HFFc6 (cell line): Measurements from ENCODE around the gene ACOT7. TPM values are rescaled to one million over a fixed set of nuclear protein-coding genes. Genes with fewer than 3 reads are reported as not detected.

Source experiments
- DNase-seq: peaks from one replicate; pipeline ENCODE4 v3.0.0-alpha.2; 2018
- H3K27ac Mint-ChIP-seq: 2 replicates; pipeline ENCODE4 v1.8.0; 2020; ENCODE audit warnings: mild to moderate bottlenecking, mixed read lengths
- H3K27me3 Mint-ChIP-seq: 2 replicates; pipeline ENCODE4 v1.8.0; 2021; ENCODE audit warnings: mild to moderate bottlenecking, moderate library complexity, mixed read lengths; ENCODE audit not compliant: insufficient read depth
- H3K36me3 Mint-ChIP-seq: 2 replicates; pipeline ENCODE4 v1.8.0; 2021; ENCODE audit warnings: low read depth, mixed read lengths
- H3K4me1 Mint-ChIP-seq: 2 replicates; pipeline ENCODE4 v1.8.0; 2020; ENCODE audit warnings: low read depth, mixed read lengths
- H3K4me3 Mint-ChIP-seq: 2 replicates; pipeline ENCODE4 v1.8.0; 2020; ENCODE audit warnings: mild to moderate bottlenecking, moderate library complexity, mixed read lengths
- H3K9me3 Mint-ChIP-seq: 2 replicates; pipeline ENCODE4 v1.8.0; 2020; ENCODE audit warnings: mild to moderate bottlenecking, mixed read lengths
- CTCF ChIP-seq: fragments of 200-600 bp; sonication (generic); IDR thresholded peaks from 2 replicates; pipeline ENCODE4 v1.5.0; 2021; ENCODE audit warnings: antibody characterized with exemption, mild to moderate bottlenecking
- total RNA-seq, 6 experiments: library from RNA; stranded (reverse); fragmentation: NEBNext Ultra II Directional; extraction: Animal tissue kit (Norgen Biotek cat#: 25700); gene quantifications; 2 replicates in 1 of 6; 3 replicates in 5 of 6; pipeline ENCODE4 v1.2.3, GENCODE V29; 2021

ACOT7 gene
- total RNA-seq, 6 experiments from 2014 or later, result 103 to 125 (median 111) TPM

DNA sequence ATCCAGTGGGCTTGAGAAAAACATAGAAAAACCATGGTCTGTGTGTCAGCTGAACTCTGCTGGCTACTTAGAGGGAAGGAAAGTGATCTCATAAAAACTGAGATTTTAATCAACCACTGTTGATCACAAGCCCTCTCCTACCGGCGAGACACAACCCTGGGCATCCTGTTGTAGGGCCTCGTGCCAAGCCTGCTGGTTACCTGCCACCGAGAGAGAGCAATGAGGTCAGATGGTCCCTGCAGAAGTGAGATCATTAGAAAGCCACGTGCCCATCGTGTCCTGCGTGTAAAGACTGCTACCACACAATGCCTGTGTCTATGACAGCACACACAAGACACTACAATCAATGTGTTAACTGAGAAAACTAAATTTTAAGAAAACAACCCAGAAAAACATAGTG, 91.0 kb downstream of the ACOT7 start:
- no peak for TF ChIP-seq CTCF
- Mint-ChIP-seq H3K4me3 (no peak overlapping the region), H3K4me1 (peaks cover 36% of the 10 kb centered on the region), H3K36me3 (peaks cover 17% of the 10 kb centered on the region), H3K27me3 (no peaks in the 10 kb centered on the region; the same call in 1 of the 2 replicates), H3K27ac (no peak overlapping the region), H3K9me3 (no peaks in the 10 kb centered on the region)
- DNase-seq, result no peak

DNA sequence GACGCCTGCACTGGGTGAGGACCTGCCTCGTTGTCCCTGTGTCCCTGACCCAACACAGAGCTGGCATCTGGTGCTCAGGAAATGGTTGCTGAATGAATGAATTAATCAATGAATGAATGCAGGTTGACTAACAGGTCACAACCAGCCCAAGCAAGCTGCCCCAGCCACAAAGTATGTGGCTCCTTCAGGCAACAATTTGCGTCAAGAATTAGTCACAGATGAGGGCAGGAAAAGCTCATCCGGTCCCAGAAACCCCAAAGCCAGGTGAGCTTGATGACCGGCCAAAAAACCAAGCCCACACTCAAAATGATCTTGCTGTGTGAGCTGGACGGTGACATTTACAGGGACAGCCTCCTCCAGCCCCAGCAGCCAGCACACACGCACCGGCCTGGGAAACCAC, 92.0 kb downstream of the ACOT7 start:
- no peak for TF ChIP-seq CTCF
- H3K36me3 Mint-ChIP-seq, result peaks cover 7% of the 10 kb centered on the region
- H3K4me3 Mint-ChIP-seq, result no peak overlapping the region
- no peaks in the 10 kb centered on the region; the same call in 1 of the 2 replicates for H3K27me3 Mint-ChIP-seq
- H3K27ac Mint-ChIP-seq, result peak overlapping the region; percentile 81
- DNase-seq, result peak; percentile 4
- H3K4me1 Mint-ChIP-seq, result peaks cover 36% of the 10 kb centered on the region
- H3K9me3 Mint-ChIP-seq, result no peaks in the 10 kb centered on the region

GRCh38 chr1:6300342-6301048, 93.1 kb downstream of the ACOT7 start:
- no peak for DNase-seq
- H3K4me1 Mint-ChIP-seq, result peaks cover 36% of the 10 kb centered on the region
- no peaks in the 10 kb centered on the region for H3K9me3 Mint-ChIP-seq
- H3K27ac Mint-ChIP-seq, result peak overlapping the region; percentile 81; the same call in 1 of the 2 replicates
- H3K27me3 Mint-ChIP-seq, result no peaks in the 10 kb centered on the region; the same call in 1 of the 2 replicates
- H3K4me3 Mint-ChIP-seq, result no peak overlapping the region
- peaks cover 4% of the 10 kb centered on the region; the same call in 1 of the 2 replicates for H3K36me3 Mint-ChIP-seq
- no peak for TF ChIP-seq CTCF

DNA sequence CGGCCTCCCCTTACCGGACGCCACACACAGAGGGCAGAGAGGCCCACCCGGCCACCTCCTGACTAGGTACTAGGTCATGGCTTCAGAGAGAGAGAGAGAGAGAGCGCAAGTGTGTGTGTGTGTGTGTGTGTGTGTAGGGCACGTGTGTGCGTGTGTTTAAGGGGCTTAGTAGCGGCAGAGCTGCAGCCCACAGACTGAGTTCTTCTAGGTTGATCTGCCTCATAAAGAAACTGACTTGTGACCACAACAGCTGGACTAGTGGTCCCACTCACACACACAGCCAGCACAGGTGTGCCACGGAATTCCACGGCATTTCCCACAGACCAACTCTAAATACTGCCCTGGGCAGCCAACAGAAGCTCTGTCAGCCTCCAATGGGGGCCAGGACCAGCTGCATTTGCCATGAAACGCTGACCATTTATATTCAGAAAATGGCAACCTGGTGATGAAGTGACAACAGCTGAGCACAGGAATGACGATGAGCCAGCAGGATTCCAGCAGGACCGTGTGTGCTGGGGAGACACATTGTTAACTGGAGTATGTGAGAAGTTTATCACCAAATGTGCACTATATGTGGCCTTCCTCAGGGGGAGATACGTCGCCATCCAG, 93.9 kb downstream of the ACOT7 start:
- Mint-ChIP-seq H3K4me3 (no peak overlapping the region), H3K4me1 (peaks cover 36% of the 10 kb centered on the region), H3K27me3 (no peaks in the 10 kb centered on the region; the same call in 1 of the 2 replicates), H3K27ac (no peak overlapping the region), H3K36me3 (peaks cover 4% of the 10 kb centered on the region), H3K9me3 (no peaks in the 10 kb centered on the region)
- TF ChIP-seq CTCF, result no peak
- no peak for DNase-seq

DNA sequence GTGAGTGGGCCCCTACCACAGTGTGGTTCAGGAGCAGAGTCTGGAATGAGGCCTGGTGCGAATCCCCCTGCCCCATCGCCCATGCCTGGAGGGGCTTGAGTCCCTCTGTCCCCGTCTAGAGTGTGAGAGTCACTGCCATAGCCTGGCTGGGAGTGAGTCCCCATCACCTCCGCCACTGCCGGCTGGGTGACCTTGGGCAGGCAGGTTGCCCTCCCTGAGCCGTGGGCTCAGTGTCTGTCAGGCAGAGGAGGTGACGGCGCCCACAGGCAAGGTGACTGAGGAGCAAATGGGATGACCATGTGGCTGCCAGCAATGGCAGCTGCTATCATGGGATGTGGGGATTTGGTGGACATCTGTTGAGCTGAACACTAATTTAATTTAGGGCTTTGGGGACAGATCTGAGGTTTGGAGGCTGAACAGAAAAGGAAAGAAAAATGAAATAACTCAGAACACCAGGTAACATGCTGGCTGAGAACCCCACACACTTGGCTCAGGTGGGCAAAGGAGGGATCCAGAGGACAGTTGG, 94.6 kb downstream of the ACOT7 start:
- Mint-ChIP-seq H3K4me1 (peaks cover 36% of the 10 kb centered on the region), H3K36me3 (peaks cover 4% of the 10 kb centered on the region), H3K27ac (no peak overlapping the region)

More for the DNA sequence above, 94.6 kb downstream of the ACOT7 start:
- no peaks in the 10 kb centered on the region for H3K9me3 Mint-ChIP-seq
- TF ChIP-seq CTCF, result no peak
- H3K27me3 Mint-ChIP-seq, result no peaks in the 10 kb centered on the region; the same call in 1 of the 2 replicates
- H3K4me3 Mint-ChIP-seq, result no peak overlapping the region
- DNase-seq, result no peak
